Spleen (tissue), 11 donors: Measurements from ENCODE around the gene ANKRD44. TPM values are rescaled to one million over a fixed set of nuclear protein-coding genes. Genes with fewer than 3 reads are reported as not detected.

ENCODE experiments used
- DNase-seq: peaks from one replicate; pipeline ENCODE4 v3.0.0-alpha.2; 2020
- H3K27ac ChIP-seq, 8 donors: fragments of 200-600 bp; sonication (generic) in 7 of 8; 1 replicate in 4 of 8; 2 replicates in 4 of 8; pipeline versions ENCODE4 v1.5.0 to v1.8.0; 2016 to 2021; ENCODE audit warnings: inconsistent platforms in 4 of 8, mild to moderate bottlenecking in 4 of 8, moderate library complexity in 1 of 8
- H3K27me3 ChIP-seq, 7 donors: fragments of 200-600 bp; sonication (generic) in 6 of 7; replicated peaks in 1 of 7; 1 replicate in 4 of 7; 2 replicates in 3 of 7; pipeline versions ENCODE4 v1.5.0 to v1.8.0; 2016 to 2021; ENCODE audit warnings: inconsistent platforms in 3 of 7, mild to moderate bottlenecking in 1 of 7
- H3K36me3 ChIP-seq, 6 donors: fragments of 200-600 bp; sonication (generic) in 5 of 6; 1 replicate in 4 of 6; 2 replicates in 2 of 6; pipeline versions ENCODE4 v1.5.0 to v1.8.0; 2016 to 2021; ENCODE audit warnings: inconsistent platforms in 2 of 6
- H3K4me1 ChIP-seq, 6 donors: fragments of 200-600 bp; sonication (generic) in 5 of 6; 1 replicate in 3 of 6; 2 replicates in 3 of 6; pipeline versions ENCODE4 v1.5.0 to v1.8.0; 2016 to 2021; ENCODE audit warnings: inconsistent platforms in 3 of 6
- H3K4me3 ChIP-seq, 8 donors: fragments of 200-600 bp; sonication (generic) in 7 of 8; 1 replicate in 4 of 8; 2 replicates in 4 of 8; pipeline versions ENCODE4 v1.5.0 to v1.8.0; 2016 to 2021; ENCODE audit warnings: inconsistent platforms in 4 of 8, mild to moderate bottlenecking in 4 of 8, moderate library complexity in 2 of 8
- H3K9me3 ChIP-seq, 8 donors: fragments of 200-600 bp; sonication (generic) in 7 of 8; 1 replicate in 4 of 8; 2 replicates in 4 of 8; pipeline versions ENCODE4 v1.5.0 to v1.8.0; 2016 to 2021; ENCODE audit warnings: inconsistent platforms in 4 of 8
- POLR2A ChIP-seq, 3 donors: fragments of 450-650 bp; IDR thresholded peaks; one replicate each; pipeline ENCODE4 v1.5.1; 2017; ENCODE audit warnings: antibody characterized with exemption in 3 of 3, mild to moderate bottlenecking in 1 of 3
- POLR2AphosphoS5 ChIP-seq, 3 donors: sonication (generic); formaldehyde crosslinking; IDR thresholded peaks; one replicate each; pipeline ENCODE4 v1.5.1; 2017; ENCODE audit warnings: antibody characterized with exemption in 3 of 3
- WGBS, 5 donors: extraction: QIAGEN DNeasy Blood & Tissue Kit in 3 of 5; methylation state at CpG; one replicate each; pipeline versions ENCODE4 v1.1.5 to v1.1.7; 2013 to 2018; 5-methylcytosine and 5-hydroxymethylcytosine counted together
- intact Hi-C: fragments of 100-400 bp; cut with DNase I; formaldehyde crosslinking; loops from one replicate; pipeline ENCODE4 v1.15.0; 2023; ENCODE audit warnings: low total_unique reads
- polyA plus RNA-seq, 3 donors: library from polyadenylated mRNA; stranded (reverse); fragments of 200-250 nt; gene quantifications; one replicate each; pipeline ENCODE4 v1.2.1, GENCODE V29; 2013
- total RNA-seq, 7 donors: library from RNA; depleted of rRNA in 3 of 7; stranded (reverse); fragments of >200 nt in 3 of 7; fragmentation: NEBNext Ultra II Directional in 4 of 7; extraction: Animal tissue kit (Norgen Biotek cat#: 25700) in 4 of 7; gene quantifications; one replicate each; pipeline versions ENCODE4 v1.1.0 to v1.2.1, GENCODE V29; 2016 to 2021
- TF ChIP-seq, protein P1 (sequence below), 11 experiments: fragments of 200-600 bp in 7 of 11; fragments of 450-650 bp in 4 of 11; sonication (generic) in 4 of 11; IDR thresholded peaks in 8 of 11; conservative IDR thresholded peaks in 3 of 11; 1 replicate in 7 of 11; 2 replicates in 4 of 11; pipeline versions ENCODE4 v1.4.0 to v1.8.0; 2016 to 2021; ENCODE audit warnings: antibody characterized with exemption in 11 of 11, inconsistent platforms in 4 of 11, mild to moderate bottlenecking in 1 of 11
- donor health status: healthy with polysubstance abuse.
- donor health status: DM: no; HTN: no; CAD: no; lungs with moderate emphysema.
- donor health status: DM: no; HTN: no; CAD: no.
- donor health status: Bipolar disorder and iron deficiency.
- donor health status: healthy.
- donor health status: DM: no; HTN: no; CAD: no.
- donor health status: DM: yes; HTN: yes; CAD: no.

Gene ANKRD44
- total and polyA plus RNA-seq, 10 donors, result 16.0 to 183 (median 140) TPM

DNA sequence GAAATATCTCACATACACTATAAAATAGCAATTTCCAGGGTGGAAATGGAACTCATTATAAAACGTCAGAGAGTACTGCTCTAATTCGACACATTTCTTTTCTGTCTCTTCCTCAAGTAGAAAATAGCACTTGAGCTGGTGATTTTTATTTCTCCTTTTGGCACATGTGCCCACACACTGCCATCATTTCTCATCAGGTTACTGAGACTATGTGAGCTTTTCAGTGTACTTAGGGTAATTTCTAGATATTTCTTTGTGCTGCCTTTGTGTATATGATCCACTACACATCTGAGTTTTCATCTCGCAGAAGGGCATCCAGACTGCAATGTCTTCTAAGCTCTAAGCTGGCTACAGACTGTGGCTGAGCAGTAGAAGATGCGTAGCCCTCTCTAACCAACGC is 321.9 kb downstream of the ANKRD44 start:
- Histone ChIP-seq H3K36me3 (peaks cover 0 to 67% (median 27%) of the 10 kb centered on the region in 6 donors), H3K4me3 (no peak overlapping the region), H3K27ac (peak overlapping the region in 4 of 8 donors; percentile 1 to 70 (median 51)), H3K9me3 (no peaks in the 10 kb centered on the region), H3K4me1 (peaks cover 3 to 62% (median 26%) of the 10 kb centered on the region in 6 donors), H3K27me3 (no peaks in the 10 kb centered on the region)
- intact Hi-C loops, result no loop called here
- no peak for TF ChIP-seq POLR2A (IDR thresholded peaks at IDR 0.05)
- TF ChIP-seq, protein P1, sequence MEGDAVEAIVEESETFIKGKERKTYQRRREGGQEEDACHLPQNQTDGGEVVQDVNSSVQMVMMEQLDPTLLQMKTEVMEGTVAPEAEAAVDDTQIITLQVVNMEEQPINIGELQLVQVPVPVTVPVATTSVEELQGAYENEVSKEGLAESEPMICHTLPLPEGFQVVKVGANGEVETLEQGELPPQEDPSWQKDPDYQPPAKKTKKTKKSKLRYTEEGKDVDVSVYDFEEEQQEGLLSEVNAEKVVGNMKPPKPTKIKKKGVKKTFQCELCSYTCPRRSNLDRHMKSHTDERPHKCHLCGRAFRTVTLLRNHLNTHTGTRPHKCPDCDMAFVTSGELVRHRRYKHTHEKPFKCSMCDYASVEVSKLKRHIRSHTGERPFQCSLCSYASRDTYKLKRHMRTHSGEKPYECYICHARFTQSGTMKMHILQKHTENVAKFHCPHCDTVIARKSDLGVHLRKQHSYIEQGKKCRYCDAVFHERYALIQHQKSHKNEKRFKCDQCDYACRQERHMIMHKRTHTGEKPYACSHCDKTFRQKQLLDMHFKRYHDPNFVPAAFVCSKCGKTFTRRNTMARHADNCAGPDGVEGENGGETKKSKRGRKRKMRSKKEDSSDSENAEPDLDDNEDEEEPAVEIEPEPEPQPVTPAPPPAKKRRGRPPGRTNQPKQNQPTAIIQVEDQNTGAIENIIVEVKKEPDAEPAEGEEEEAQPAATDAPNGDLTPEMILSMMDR (IDR thresholded peaks at IDR 0.05 in 8 of 11, conservative IDR thresholded peaks at IDR 0.05 in 3 of 11), result no peak
- no peak for TF ChIP-seq POLR2AphosphoS5 (IDR thresholded peaks at IDR 0.05)
- DNase-seq, result no peak
- WGBS, 5 donors, result 65 to 70% (median 69%) methylated on average over 5 of the region's 5 CpGs

- intact Hi-C loops, result no loop called here
- H3K27ac ChIP-seq, result peak overlapping the region in 6 of 8 donors; percentile 1 to 70 (median 44)
- H3K9me3 ChIP-seq, result no peaks in the 10 kb centered on the region
- peaks cover 0 to 59% (median 19%) of the 10 kb centered on the region in 6 donors for H3K36me3 ChIP-seq
- peaks cover 3 to 66% (median 27%) of the 10 kb centered on the region in 6 donors for H3K4me1 ChIP-seq
- TF ChIP-seq POLR2AphosphoS5 (IDR thresholded peaks at IDR 0.05) (peak in 1 of 3 donors; percentile 47), POLR2A (IDR thresholded peaks at IDR 0.05) (no peak)
- TF ChIP-seq, protein P1 (IDR thresholded peaks at IDR 0.05 in 8 of 11, conservative IDR thresholded peaks at IDR 0.05 in 3 of 11), result no peak
- H3K27me3 ChIP-seq, result no peaks in the 10 kb centered on the region
- WGBS, 5 donors, result 2 to 5% (median 3%) methylated on average over 6 of the region's 6 CpGs
- no peak overlapping the region for H3K4me3 ChIP-seq
- no peak for DNase-seq
Observed at GRCh38 chr2:196987649-196988364, 322.8 kb downstream of the ANKRD44 start.

DNA sequence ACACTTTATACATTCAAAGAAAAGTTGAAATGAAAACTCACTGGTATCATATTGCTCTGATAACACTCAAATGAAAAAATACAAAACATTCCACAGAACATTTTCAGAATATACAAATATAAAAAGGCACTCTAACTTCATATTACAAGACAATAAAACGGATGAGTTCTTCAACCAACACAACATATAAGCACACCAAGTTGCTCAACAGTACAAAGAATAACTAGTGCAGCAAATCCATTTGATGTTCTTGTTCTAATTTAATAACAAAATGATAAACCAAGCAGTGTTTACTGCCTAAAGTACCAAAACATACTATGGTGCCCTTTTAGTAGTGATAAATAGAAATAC is 323.3 kb downstream of the ANKRD44 start:
- peaks cover 3 to 66% (median 27%) of the 10 kb centered on the region in 6 donors for H3K4me1 ChIP-seq
- H3K9me3 ChIP-seq, result no peaks in the 10 kb centered on the region
- peaks cover 0 to 54% (median 17%) of the 10 kb centered on the region in 6 donors for H3K36me3 ChIP-seq
- peak overlapping the region in 3 of 8 donors; percentile 48 to 70 (median 61) for H3K27ac ChIP-seq
- 58 to 78% (median 68%) methylated on average over 1 of the region's 1 CpG for WGBS, 5 donors
- H3K27me3 ChIP-seq, result no peaks in the 10 kb centered on the region
- intact Hi-C loops, result no loop called here
- no peak for DNase-seq
- H3K4me3 ChIP-seq, result no peak overlapping the region
- no peak for TF ChIP-seq POLR2A (IDR thresholded peaks at IDR 0.05)
- TF ChIP-seq, protein P1 (IDR thresholded peaks at IDR 0.05 in 8 of 11, conservative IDR thresholded peaks at IDR 0.05 in 3 of 11), result no peak
- no peak for TF ChIP-seq POLR2AphosphoS5 (IDR thresholded peaks at IDR 0.05)

- H3K9me3 ChIP-seq, result no peaks in the 10 kb centered on the region
- DNase-seq, result no peak
- TF ChIP-seq POLR2AphosphoS5 (IDR thresholded peaks at IDR 0.05), result no peak
- TF ChIP-seq POLR2A (IDR thresholded peaks at IDR 0.05), result no peak
- TF ChIP-seq, protein P1 (IDR thresholded peaks at IDR 0.05 in 8 of 11, conservative IDR thresholded peaks at IDR 0.05 in 3 of 11), result no peak
- H3K36me3 ChIP-seq, result peaks cover 0 to 37% (median 4%) of the 10 kb centered on the region in 6 donors
- intact Hi-C loops, result no loop called here
- H3K27ac ChIP-seq, result peak overlapping the region in 5 of 8 donors; percentile 3 to 68 (median 53)
- no peak overlapping the region for H3K4me3 ChIP-seq
- WGBS, 5 donors, result 75 to 87% (median 80%) methylated on average over 3 of the region's 3 CpGs
- H3K4me1 ChIP-seq, result peaks cover 3 to 62% (median 26%) of the 10 kb centered on the region in 6 donors
- no peaks in the 10 kb centered on the region for H3K27me3 ChIP-seq
Observed at GRCh38 chr2:196985511-196986183, 324.9 kb downstream of the ANKRD44 start.
